NCI-H2029 treated with DMSO at 0.1 percent for 48 hours (cell line): ENCODE results near the gene E2F2.

Experiments used
- DNase-seq: peaks from one replicate; lab custom pipeline; 2025; lab: John Stamatoyannopoulos, UW

Gene E2F2

DNA sequence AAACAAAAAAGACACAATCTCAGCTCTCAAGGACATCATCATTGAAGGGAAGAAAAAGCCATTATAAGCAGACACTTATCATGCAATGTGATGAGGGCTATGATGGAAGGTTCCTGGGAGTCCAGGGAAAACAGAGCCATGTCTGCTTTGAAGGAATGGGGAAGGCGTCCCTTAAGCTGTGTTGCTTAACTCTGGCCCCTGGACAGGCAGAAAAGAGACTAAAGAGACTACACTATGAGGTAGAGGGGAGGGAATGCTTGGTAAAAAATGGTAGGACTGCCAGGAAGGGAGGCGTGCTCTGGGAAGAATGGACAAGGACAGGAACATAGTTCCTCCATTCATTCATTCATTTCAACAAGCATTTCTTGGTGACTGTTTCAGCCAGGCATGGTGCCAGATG is 68.3 kb downstream of the E2F2 start:
- DNase-seq: no peak

DNA sequence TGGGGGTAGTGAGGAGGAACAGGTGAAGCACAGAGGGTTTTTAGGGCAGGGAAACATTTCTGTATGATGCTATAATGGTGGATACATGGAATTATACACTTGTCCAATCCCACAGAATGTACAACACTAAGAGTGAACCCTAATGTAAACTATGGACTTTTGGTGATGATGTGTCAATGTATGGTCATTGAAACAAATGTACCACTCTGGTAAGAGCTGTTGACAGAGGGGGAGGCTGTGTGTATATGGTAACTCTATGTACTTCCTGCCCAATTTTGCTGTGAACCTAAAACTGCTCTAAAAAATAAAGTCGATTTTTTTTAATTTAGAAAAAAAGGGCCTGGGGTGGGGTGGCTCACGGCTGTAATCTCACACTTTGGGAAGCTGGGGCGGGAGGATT is 70.0 kb downstream of the E2F2 start:
- DNase-seq: no peak

DNA sequence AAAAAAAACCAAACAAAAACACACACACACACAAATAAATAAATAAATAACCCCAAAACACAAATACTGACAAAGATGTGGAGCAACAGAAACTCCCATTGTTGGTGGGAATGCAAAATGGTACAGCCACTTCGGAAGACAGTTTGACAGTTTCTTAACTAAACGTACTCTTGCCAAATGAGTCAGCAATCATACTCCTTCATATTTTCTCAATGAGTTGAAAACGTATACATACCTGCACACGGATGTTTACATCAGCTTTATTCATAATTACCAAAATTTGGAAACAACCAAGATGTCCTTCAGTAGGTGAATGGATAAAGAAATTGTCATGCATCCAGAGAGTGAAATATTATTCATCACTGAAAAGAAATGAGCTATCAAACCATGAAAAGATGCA is 70.5 kb downstream of the E2F2 start:
- DNase-seq: no peak

DNA sequence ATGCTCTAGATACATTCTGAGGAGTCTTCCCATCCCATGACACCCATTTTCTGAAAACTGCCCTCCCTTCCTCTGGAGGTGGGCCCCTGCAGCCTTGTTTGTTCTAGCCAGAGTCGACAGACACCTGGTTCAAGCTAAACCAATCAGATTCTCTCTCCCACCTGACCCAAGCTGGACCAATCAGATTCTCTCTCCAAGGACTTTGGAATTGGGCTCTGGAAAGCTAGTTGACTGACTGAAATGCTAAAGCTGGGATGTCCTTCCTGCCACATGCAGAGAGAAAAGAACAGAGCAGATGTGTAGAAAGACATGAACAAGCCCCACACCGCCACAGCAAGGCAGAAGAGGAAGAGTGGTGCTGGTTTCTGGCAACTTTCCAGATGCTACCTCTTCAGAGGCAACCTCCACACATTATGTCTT is 71.7 kb downstream of the E2F2 start:
- DNase-seq: no peak
